Activated CD4-positive, alpha-beta T cell treated with anti-CD3 and anti-CD28 coated beads, Interleukin-2, amount 50 U/mL, for 4 hours (primary cell): ENCODE data around the gene PRDM1.

Experiments
- DNase-seq, 2 experiments: peaks; one replicate each; pipeline ENCODE4 v3.0.0-alpha.2; 2020

The PRDM1 gene

GRCh38 chr6:106118835-106119431, 32.8 kb downstream of the PRDM1 start:
- DNase-seq: no peak

- DNase-seq: no peak
These were observed 33.4 kb downstream of the PRDM1 start for GRCh38 chr6:106119546-106119945.

- no peak for DNase-seq
These were observed 33.9 kb downstream of the PRDM1 start for GRCh38 chr6:106120006-106120405.

GRCh38 chr6:106120406-106120805, 34.3 kb downstream of the PRDM1 start:
- DNase-seq: no peak

GRCh38 chr6:106122306-106122918, 36.3 kb downstream of the PRDM1 start:
- no peak for DNase-seq

GRCh38 chr6:106122938-106123656, 37.0 kb downstream of the PRDM1 start:
- no peak for DNase-seq

- DNase-seq: no peak
These were observed 37.9 kb downstream of the PRDM1 start for GRCh38 chr6:106124015-106124414.

- no peak for DNase-seq
These were observed 38.6 kb downstream of the PRDM1 start for GRCh38 chr6:106124437-106125430.

- DNase-seq: peak; percentile 31 to 43
These were observed 39.8 kb downstream of the PRDM1 start for GRCh38 chr6:106125925-106126435.

- DNase-seq: no peak
These were observed 40.3 kb downstream of the PRDM1 start for GRCh38 chr6:106126482-106126881.

- no peak for DNase-seq
These were observed 43.0 kb downstream of the PRDM1 start for GRCh38 chr6:106128981-106129781.

- no peak for DNase-seq
These were observed 46.1 kb downstream of the PRDM1 start for GRCh38 chr6:106132153-106132698.

- no peak for DNase-seq
These were observed 46.9 kb downstream of the PRDM1 start for GRCh38 chr6:106133040-106133439.

GRCh38 chr6:106134087-106134770, 48.1 kb downstream of the PRDM1 start:
- no peak for DNase-seq

GRCh38 chr6:106134906-106135634, 48.9 kb downstream of the PRDM1 start:
- DNase-seq: no peak

- no peak for DNase-seq
These were observed 49.9 kb downstream of the PRDM1 start for GRCh38 chr6:106135911-106136571.

GRCh38 chr6:106136845-106137244, 50.7 kb downstream of the PRDM1 start:
- DNase-seq: no peak

- DNase-seq: no peak
These were observed 52.0 kb downstream of the PRDM1 start for GRCh38 chr6:106138151-106138550.

GRCh38 chr6:106141441-106142237, 55.5 kb downstream of the PRDM1 start:
- peak; percentile 36 to 44 for DNase-seq
